SK-N-SH treated with all-trans-retinoic acid at 6 μM for 48 hours (cell line): Measurements from ENCODE around the gene MMP24OS.

Experiments used
- ATAC-seq: fragments of 200-7000 bp; cut with Tn5 transposase; 3 replicates; pipeline ENCODE4 v1.9.1; 2020; ENCODE audit warnings: mild to moderate bottlenecking, moderate library complexity
- ARNTL ChIP-seq: fragments of 450-650 bp; formaldehyde crosslinking; IDR thresholded peaks from 2 replicates; pipeline ENCODE4 v1.5.0; 2020; ENCODE audit warnings: low read depth, mild to moderate bottlenecking, moderate library complexity, borderline replicate concordance
- BACH2 ChIP-seq: fragments of 250-450 bp; sonication (Bioruptor Pico); IDR thresholded peaks from 2 replicates; pipeline ENCODE4 v1.9.0; 2021; ENCODE audit warnings: mild to moderate bottlenecking, borderline replicate concordance
- CSDC2 ChIP-seq: fragments of 250-450 bp; sonication (Bioruptor Pico); IDR thresholded peaks from 2 replicates; pipeline ENCODE4 v1.5.0; 2020; ENCODE audit warnings: mild to moderate bottlenecking, moderate library complexity
- ESRRG ChIP-seq: fragments of 250-450 bp; sonication (Bioruptor Pico); IDR thresholded peaks from 2 replicates; pipeline ENCODE4 v1.6.1; 2021; ENCODE audit warnings: mild to moderate bottlenecking
- GLIS3 ChIP-seq: fragments of 250-450 bp; sonication (Bioruptor Pico); IDR thresholded peaks from 2 replicates; pipeline ENCODE4 v1.5.0; 2020; ENCODE audit warnings: mild to moderate bottlenecking, moderate library complexity
- OSR1 ChIP-seq: fragments of 250-450 bp; sonication (Bioruptor Pico); IDR thresholded peaks from 2 replicates; pipeline ENCODE4 v1.8.0; 2022; ENCODE audit warnings: moderate library complexity, mild to moderate bottlenecking, inconsistent platforms
- PATZ1 ChIP-seq: fragments of 250-450 bp; sonication (Bioruptor Pico); IDR thresholded peaks from 2 replicates; pipeline ENCODE4 v1.8.0; 2020; ENCODE audit warnings: mild to moderate bottlenecking, moderate library complexity, borderline replicate concordance
- POU6F1 ChIP-seq: fragments of 250-450 bp; sonication (Bioruptor Pico); IDR thresholded peaks from 2 replicates; pipeline ENCODE4 v1.8.0; 2021; ENCODE audit warnings: low read depth, mild to moderate bottlenecking, moderate library complexity, borderline replicate concordance
- PPARA ChIP-seq: fragments of 250-450 bp; sonication (Bioruptor Pico); IDR thresholded peaks from 2 replicates; pipeline ENCODE4 v1.5.0; 2020; ENCODE audit warnings: mild to moderate bottlenecking, borderline replicate concordance
- RARB ChIP-seq: fragments of 250-450 bp; sonication (Bioruptor Pico); IDR thresholded peaks from 2 replicates; pipeline ENCODE4 v1.8.0; 2021; ENCODE audit warnings: mild to moderate bottlenecking, moderate library complexity
- TCF4 ChIP-seq: fragments of 250-450 bp; sonication (Bioruptor Pico); IDR thresholded peaks from 2 replicates; pipeline ENCODE4 v1.8.0; 2021; ENCODE audit warnings: mild to moderate bottlenecking, moderate library complexity, borderline replicate concordance
- TOX ChIP-seq: fragments of 250-450 bp; sonication (Bioruptor Pico); IDR thresholded peaks from 2 replicates; pipeline ENCODE4 v1.8.0; 2021; ENCODE audit warnings: mild to moderate bottlenecking, moderate library complexity, borderline replicate concordance
- ZC3H10 ChIP-seq: fragments of 250-450 bp; sonication (Bioruptor Pico); IDR thresholded peaks from 2 replicates; pipeline ENCODE4 v1.5.1; 2021; ENCODE audit warnings: mild to moderate bottlenecking, moderate library complexity
- ZFP3 ChIP-seq: fragments of 250-450 bp; sonication (Bioruptor Pico); IDR thresholded peaks from 2 replicates; pipeline ENCODE4 v1.5.0; 2020; ENCODE audit warnings: mild to moderate bottlenecking, moderate library complexity
- ZFP30 ChIP-seq: fragments of 450-650 bp; formaldehyde crosslinking; IDR thresholded peaks from 2 replicates; pipeline ENCODE4 v1.5.0; 2022; ENCODE audit warnings: mild to moderate bottlenecking, moderate library complexity
- ZNF565 ChIP-seq: fragments of 450-650 bp; formaldehyde crosslinking; conservative IDR thresholded peaks from 2 replicates; pipeline ENCODE4 v1.5.0; 2020; ENCODE audit warnings: low read depth, mild to moderate bottlenecking, moderate library complexity
- ZNF70 ChIP-seq: fragments of 450-650 bp; formaldehyde crosslinking; IDR thresholded peaks from 2 replicates; pipeline ENCODE4 v1.5.0; 2020; ENCODE audit warnings: mild to moderate bottlenecking, moderate library complexity
- ZNF8 ChIP-seq: fragments of 450-650 bp; formaldehyde crosslinking; IDR thresholded peaks from 2 replicates; pipeline ENCODE4 v1.5.0; 2020; ENCODE audit warnings: mild to moderate bottlenecking, moderate library complexity
- TF ChIP-seq, protein P1 (sequence below): fragments of 250-450 bp; sonication (Bioruptor Pico); IDR thresholded peaks from 2 replicates; pipeline ENCODE4 v1.5.0; 2020; ENCODE audit warnings: mild to moderate bottlenecking, moderate library complexity
- TF ChIP-seq, protein P2 (sequence below): fragments of 250-450 bp; sonication (Bioruptor Pico); IDR thresholded peaks from 2 replicates; pipeline ENCODE4 v1.5.1; 2020; ENCODE audit warnings: low read depth, mild to moderate bottlenecking, moderate library complexity

MMP24OS gene

DNA sequence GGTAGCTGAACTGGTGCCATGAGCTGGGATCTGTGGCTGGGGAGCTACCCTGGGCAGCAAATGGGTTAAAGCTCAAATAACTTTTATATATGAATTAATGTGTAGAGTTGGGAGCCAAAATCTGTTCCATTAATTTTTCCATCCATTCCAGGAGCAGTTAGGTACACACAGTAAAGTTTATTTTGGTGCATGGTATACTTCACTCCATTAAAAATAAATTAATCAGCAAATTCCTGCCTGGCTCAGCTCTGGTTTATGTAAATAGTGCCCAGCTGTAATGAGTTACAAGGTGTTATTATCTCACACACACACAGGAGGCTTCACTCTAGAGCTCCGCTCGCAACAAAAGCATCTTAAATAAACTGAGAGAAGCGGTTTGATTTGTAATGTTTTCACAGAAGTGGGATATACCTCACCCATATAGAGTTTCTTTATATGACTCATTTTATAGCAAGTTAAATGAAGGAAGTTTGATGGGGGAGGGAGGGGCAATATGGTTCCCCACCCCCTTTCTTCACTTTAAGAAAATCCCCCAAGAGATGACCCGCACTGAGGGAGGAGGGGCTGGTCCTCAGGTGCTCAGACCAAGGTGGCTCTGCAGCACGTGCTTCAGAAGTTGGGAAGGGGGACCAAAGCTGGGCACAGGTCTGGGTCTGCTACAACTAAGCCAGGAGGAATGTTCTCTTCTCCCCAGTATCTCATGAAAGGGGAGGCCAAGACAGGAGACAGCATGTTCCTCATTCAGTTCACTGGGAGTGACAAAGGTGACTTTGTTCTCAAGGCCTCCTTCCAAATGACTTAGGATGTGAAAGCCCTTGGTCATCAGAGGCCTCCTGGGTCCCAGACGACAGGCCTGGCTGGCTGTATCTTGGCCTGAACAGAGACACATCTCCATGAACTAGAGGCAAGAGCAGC lies 24.8 kb upstream of the MMP24OS start:
- ATAC-seq = no peak
- TF ChIP-seq PATZ1 (CRISPR knock-in tag) = no peak
- no peak for TF ChIP-seq POU6F1
- no peak for TF ChIP-seq TOX (CRISPR knock-in tag)
- no peak for TF ChIP-seq BACH2 (CRISPR knock-in tag)
- TF ChIP-seq, protein P1, sequence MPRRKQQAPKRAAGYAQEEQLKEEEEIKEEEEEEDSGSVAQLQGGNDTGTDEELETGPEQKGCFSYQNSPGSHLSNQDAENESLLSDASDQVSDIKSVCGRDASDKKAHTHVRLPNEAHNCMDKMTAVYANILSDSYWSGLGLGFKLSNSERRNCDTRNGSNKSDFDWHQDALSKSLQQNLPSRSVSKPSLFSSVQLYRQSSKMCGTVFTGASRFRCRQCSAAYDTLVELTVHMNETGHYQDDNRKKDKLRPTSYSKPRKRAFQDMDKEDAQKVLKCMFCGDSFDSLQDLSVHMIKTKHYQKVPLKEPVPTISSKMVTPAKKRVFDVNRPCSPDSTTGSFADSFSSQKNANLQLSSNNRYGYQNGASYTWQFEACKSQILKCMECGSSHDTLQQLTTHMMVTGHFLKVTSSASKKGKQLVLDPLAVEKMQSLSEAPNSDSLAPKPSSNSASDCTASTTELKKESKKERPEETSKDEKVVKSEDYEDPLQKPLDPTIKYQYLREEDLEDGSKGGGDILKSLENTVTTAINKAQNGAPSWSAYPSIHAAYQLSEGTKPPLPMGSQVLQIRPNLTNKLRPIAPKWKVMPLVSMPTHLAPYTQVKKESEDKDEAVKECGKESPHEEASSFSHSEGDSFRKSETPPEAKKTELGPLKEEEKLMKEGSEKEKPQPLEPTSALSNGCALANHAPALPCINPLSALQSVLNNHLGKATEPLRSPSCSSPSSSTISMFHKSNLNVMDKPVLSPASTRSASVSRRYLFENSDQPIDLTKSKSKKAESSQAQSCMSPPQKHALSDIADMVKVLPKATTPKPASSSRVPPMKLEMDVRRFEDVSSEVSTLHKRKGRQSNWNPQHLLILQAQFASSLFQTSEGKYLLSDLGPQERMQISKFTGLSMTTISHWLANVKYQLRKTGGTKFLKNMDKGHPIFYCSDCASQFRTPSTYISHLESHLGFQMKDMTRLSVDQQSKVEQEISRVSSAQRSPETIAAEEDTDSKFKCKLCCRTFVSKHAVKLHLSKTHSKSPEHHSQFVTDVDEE = no peak
- no peak for TF ChIP-seq ZFP3 (CRISPR knock-in tag)
- TF ChIP-seq ESRRG (CRISPR knock-in tag) = no peak
- no peak for TF ChIP-seq ZNF70 (CRISPR knock-in tag)
- TF ChIP-seq ARNTL = no peak
- no peak for TF ChIP-seq PPARA (CRISPR knock-in tag)
- TF ChIP-seq CSDC2 (CRISPR knock-in tag) = no peak

- TF ChIP-seq ARNTL = no peak
- no peak for TF ChIP-seq ZFP30 (CRISPR knock-in tag)
- TF ChIP-seq OSR1 (CRISPR knock-in tag) = no peak
- TF ChIP-seq ZNF8 = no peak
- no peak for TF ChIP-seq PATZ1 (CRISPR knock-in tag)
- no peak for TF ChIP-seq GLIS3 (CRISPR knock-in tag)
- no peak for TF ChIP-seq ZFP3 (CRISPR knock-in tag)
- TF ChIP-seq TOX (CRISPR knock-in tag) = no peak
- TF ChIP-seq, protein P2, sequence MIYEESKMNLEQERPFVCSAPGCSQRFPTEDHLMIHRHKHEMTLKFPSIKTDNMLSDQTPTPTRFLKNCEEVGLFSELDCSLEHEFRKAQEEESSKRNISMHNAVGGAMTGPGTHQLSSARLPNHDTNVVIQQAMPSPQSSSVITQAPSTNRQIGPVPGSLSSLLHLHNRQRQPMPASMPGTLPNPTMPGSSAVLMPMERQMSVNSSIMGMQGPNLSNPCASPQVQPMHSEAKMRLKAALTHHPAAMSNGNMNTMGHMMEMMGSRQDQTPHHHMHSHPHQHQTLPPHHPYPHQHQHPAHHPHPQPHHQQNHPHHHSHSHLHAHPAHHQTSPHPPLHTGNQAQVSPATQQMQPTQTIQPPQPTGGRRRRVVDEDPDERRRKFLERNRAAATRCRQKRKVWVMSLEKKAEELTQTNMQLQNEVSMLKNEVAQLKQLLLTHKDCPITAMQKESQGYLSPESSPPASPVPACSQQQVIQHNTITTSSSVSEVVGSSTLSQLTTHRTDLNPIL = no peak
- TF ChIP-seq TCF4 = no peak
- no peak for TF ChIP-seq BACH2 (CRISPR knock-in tag)
- TF ChIP-seq ZC3H10 = no peak
- no peak for TF ChIP-seq RARB
- TF ChIP-seq POU6F1 = no peak
- TF ChIP-seq ZNF565 (CRISPR knock-in tag) = no peak
- TF ChIP-seq CSDC2 (CRISPR knock-in tag) = no peak
- no peak for TF ChIP-seq ZNF70 (CRISPR knock-in tag)
- TF ChIP-seq, protein P1 = no peak
- ATAC-seq = no peak
Measured at GRCh38 chr20:35301426-35301825, 23.5 kb upstream of the MMP24OS start.
